Measurements from ENCODE around the gene TGM1. TPM values are rescaled to one million over a fixed set of nuclear protein-coding genes. Genes with fewer than 3 reads are reported as not detected.
"Not testable (repeated sequence)": the region's sequence is repeated elsewhere in the genome, so short reads cannot be mapped to it uniquely, and the experiment has no call there.

TGM1 gene
- total RNA-seq, 1 donor from 2014 or later, result 26.1 TPM

DNA sequence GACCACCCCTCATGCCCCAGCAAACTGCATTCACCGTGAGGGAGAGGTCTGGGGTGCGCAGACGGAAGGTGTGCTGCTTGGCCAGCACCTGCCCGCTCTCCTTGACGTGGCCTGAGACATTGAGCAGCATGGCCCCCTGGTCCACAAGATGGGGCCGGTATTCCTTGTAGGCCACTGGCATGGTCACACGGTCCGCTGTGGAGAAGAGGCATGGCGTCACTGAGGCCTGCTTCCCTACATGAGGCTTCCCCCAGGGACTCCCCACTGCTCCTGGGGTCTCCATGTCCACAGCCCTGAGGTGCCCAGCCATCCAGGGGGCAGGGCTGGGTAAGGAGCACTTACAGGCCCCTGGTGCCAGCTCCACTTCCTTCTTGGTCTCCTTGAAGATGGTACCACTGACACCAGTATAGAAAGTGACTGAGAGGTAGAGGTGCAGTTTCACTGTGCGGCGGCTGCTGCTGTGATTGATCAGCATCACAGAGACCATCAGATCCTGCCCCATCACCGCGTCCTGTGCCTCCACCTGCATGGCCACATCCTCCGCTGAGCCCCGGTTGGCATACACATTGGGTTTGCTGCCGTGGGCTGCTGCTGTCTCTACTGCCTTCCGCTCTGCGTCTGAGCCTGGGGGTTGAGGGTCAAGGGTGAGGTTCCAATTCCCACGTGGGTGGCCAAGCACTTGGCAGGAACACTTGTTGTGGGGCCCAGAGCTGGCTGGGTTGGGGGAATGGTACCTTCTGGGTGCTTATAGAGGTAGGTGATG lies 8.2 kb downstream of the TGM1 start:
- DNase-seq, result no peak

DNA sequence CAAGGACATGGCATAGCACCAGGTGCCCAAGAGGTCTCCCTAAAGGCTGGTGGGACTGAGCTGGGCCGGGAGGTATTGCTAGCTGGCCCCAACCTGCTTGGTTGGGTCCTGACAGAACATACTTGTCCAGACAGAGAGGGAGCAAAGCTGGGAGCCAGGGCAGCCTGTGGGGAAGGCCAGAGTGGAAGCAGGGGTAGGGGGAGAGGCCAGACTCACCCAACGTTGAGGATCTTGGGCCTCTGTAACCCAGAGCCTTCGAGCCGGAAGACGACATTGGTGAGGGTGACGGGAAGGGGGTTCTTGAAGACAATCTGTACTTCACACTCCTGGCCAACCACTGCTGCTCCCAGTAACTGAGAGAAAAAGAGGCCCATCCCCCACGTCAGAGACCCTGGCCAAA lies 9.0 kb downstream of the TGM1 start:
- no peak for DNase-seq

GRCh38 chr14:24252289-24253124 lies 10.5 kb downstream of the TGM1 start:
- no peak for DNase-seq

DNA sequence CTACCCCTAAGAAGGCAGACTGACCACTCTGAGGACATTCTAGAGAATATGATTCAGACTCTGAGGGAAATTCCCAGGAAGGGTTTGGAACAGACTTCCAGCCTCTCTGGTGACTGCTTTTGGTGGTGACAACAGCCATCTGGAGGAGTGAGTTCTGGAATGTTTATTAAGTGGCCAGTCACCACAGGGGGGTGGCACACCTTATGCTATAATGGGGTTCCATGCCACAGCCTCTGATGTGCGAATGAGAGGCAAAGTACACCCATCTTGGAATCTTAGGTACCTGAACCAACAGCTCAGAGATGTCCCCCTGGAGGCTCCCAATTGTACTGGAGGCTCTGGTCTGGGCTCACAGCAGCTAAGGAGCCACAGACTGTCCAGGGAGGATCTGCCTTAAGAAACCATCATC lies 11.1 kb downstream of the TGM1 start:
- DNase-seq, result no peak

GRCh38 chr14:24250354-24250753 lies 12.6 kb downstream of the TGM1 start:
- DNase-seq, result no peak

DNA sequence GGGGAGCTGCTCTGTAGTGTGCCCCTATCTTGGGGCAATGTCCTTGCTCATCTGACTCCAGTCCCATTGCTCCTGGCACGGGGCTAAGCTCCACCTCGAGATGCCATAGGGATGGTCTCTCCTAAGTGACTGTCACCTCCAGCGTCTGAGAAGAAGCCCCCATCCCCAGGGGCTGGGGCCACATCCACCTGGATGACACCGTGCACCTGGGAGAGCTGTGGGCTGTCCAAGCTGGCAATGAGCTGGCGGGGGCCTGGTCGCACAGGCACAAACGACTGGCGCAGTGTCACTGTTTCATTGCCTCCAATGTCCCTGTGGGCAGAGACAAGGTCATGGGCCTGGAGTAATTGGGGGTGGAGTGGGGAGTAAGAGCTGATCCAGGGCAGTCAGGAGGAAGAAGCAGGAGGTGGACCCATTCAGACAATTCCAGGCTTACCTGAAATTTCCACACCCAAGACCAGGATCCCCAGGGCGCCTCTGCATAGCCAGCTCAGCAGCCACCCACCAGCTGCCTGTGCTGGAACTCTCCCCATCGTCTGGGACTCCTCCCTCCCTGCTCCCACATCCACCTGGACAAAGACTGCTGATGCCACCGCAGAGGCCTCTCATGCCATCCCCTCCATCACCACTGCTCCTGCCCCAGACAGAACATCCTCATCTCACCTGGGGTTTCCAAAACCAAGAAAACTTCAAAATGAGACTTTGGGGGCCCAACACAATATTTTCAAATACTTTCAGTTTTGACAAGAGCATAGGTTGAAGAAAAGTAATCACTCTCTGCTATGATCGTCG lies 13.6 kb downstream of the TGM1 start:
- no peak for DNase-seq

- no peak for DNase-seq
These were observed 15.6 kb downstream of the TGM1 start for GRCh38 chr14:24247422-24247821.

GRCh38 chr14:24246765-24247212 lies 16.2 kb downstream of the TGM1 start:
- no peak for DNase-seq

DNA sequence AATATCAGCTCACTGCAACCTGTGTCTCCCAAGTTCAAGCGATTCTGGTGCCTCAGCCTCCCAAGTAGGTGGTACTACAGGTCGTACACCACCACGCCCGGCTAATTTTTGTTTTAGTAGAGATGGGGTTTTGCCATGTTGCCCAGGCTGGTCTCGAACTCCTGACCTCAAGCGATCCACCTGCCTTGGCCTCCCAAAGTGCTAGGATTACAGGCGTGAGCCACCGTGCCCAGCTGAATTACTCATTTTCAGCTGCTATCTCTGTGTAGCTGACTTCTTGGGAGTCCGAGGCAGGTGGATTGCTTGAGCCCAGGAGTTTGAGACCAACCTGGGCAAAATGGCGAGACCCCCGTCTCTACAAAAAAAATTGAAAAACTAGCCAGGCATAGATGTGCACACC lies 17.6 kb downstream of the TGM1 start:
- DNase-seq, result not testable (repeated sequence)

DNA sequence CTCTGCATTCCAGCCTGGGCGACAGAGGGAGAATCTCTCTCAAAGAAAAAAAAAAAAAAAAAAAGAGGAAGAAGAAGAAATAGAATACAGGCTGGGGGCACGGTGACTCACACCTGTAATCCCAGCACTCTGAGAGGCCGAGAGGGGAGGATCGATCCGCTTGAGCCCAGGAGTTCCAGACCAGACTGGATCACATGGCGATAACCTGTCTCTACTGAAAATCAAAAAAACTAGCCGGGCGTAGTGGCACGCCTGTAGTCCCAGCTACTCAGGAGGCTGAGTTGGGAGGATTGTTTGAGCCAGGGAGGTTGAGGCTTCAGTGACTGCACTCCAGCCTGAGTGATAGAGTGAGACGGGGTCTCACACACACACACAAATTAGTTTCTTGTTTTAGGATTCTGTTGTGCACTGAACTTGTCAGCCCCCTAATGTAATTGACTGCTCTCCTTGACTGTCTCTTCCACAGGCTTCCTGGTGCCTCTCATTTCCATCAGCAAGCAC lies 19.6 kb downstream of the TGM1 start:
- DNase-seq, result no peak

- DNase-seq, result peak; percentile 96
These were observed 21.0 kb downstream of the TGM1 start for GRCh38 chr14:24241829-24242443.

GRCh38 chr14:24240110-24240918 lies 22.7 kb downstream of the TGM1 start:
- DNase-seq, result no peak

DNA sequence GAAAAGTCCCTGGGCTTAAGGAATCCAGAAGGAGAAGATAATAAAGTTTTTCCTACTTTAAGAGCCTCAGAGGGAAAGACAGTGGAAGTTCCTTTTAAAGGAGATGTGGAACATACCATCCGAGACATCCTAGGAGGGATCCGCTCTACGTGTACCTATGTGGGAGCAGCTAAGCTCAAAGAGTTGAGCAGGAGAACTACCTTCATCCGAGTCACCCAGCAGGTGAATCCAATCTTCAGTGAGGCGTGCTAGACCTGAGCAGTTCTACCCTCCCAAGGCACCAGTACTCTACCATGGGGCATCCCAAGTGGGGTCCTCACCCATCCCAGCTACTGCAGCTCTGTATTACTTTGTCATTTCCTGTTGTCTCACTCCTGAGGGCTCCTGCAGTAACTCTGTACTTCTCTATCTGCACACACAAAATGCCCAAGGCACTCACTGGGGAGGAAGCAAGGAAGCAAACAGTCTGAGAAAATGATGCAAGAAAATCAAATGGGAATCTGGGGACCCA lies 24.4 kb downstream of the TGM1 start:
- no peak for DNase-seq

GRCh38 chr14:24238123-24238522 lies 24.9 kb downstream of the TGM1 start:
- no peak for DNase-seq

GRCh38 chr14:24237463-24237955 lies 25.5 kb downstream of the TGM1 start:
- no peak for DNase-seq

DNA sequence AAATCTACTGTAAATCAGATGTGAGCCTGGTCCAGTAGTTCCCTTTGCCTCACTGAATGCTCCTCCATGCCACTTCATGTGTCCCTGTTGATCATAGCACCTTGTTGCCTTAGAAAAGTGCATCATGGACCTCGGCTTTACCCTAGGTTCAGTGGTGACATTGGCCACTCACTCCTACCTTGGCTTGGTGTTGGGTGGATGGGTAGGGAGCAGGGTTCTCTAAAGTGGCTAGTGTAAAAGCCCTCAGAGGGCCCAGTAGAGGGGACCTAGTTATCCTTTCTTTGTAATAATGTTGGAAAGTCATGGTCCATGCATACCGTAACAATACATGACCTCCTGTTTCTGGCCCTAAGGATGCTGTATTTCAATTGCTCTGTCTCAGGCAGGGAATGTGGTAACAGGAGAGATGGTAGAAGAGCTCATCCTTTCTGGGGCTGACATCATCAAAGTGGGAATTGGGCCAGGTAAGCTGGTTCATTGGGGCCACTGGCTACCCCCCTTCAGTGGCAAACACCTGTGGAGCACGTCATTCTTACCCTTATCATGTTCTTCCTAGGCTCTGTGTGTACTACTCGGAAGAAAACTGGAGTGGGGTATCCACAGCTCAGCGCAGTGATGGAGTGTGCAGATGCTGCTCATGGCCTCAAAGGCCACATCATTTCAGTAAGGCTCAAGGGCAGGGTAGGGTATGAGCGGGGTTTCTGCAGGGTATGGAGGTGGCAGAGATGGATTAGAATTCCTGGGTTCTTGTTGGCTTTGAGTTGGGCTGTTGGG lies 26.1 kb downstream of the TGM1 start:
- DNase-seq, result no peak

- no peak for DNase-seq
These were observed 26.9 kb downstream of the TGM1 start for GRCh38 chr14:24235804-24236688.

DNA sequence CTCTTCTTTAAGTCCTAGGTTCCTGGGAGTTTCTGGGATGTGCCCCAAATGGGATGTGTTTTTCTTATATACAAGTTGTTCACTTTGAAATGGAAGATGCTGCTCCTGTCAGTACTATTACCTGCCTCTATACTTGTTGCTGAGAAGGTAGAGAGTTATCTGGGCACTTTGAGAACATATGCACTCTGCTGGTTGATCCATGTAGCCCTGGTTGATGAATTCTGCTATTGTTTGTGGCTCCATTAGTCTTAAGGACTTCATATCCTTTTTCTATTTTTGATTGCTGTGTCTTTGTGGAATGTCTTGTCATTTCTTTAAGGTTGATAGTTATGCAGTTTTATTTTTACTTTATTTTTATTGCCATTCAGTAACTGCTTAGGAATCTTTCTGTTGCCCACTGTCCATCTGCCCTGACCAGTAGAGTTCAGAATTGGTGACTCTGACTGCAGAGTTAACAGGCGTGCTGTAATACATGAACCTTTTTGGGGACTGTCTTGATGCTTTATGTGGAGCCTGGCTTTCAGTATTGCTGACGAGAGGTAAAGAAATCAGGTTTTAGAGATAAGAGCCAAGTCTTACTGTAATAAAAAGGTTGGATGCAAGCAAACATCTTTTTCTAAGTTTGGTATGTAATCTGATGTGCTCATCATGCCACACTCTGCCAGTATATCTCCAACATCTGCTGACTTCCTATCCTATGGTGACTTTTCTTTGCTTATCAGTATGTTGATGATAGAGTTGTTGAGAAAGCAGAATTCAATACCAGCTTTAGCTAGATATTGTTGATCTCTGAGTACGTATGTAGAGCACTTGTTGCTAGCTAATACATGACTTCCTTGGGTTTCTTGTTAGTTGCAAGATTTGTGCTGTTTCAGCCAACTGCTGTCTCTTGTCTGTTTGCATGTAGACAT lies 28.6 kb downstream of the TGM1 start:
- DNase-seq, result no peak
